Smooth muscle cell (in vitro differentiated cells): Measurements from ENCODE around the gene MOV10. TPM values are rescaled to one million over a fixed set of nuclear protein-coding genes. Genes with fewer than 3 reads are reported as not detected.
A peak's percentile ranks its signal among the peaks of the same experiment; 100 is the strongest.

ENCODE experiments used
- DNase-seq: peaks from one replicate; lab custom pipeline; 2025; ENCODE audit not compliant: unreplicated experiment; lab: John Stamatoyannopoulos, UW
- H2AFZ ChIP-seq: fragments of 200-600 bp; sonication (generic); 2 replicates; pipeline ENCODE4 v1.6.0; 2016; ENCODE audit warnings: antibody characterized with exemption, low read depth, mild to moderate bottlenecking
- H3F3A ChIP-seq: fragments of 200-600 bp; sonication (generic); 2 replicates; pipeline ENCODE4 v1.6.0; 2017; ENCODE audit warnings: antibody characterized with exemption, low read depth
- H3K27ac ChIP-seq: fragments of 200-600 bp; sonication (generic); 2 replicates; pipeline ENCODE4 v1.5.1; 2016; ENCODE audit warnings: low read depth, mild to moderate bottlenecking
- H3K27me3 ChIP-seq: fragments of 200-600 bp; sonication (generic); 2 replicates; pipeline ENCODE4 v1.6.1; 2016; ENCODE audit warnings: low read depth, mild to moderate bottlenecking
- H3K36me3 ChIP-seq: fragments of 200-600 bp; sonication (generic); 2 replicates; pipeline ENCODE4 v1.5.1; 2016; ENCODE audit warnings: low read depth
- H3K4me1 ChIP-seq: fragments of 200-600 bp; sonication (generic); 2 replicates; pipeline ENCODE4 v1.5.1; 2016; ENCODE audit warnings: low read depth
- H3K4me2 ChIP-seq: fragments of 200-600 bp; sonication (generic); 2 replicates; pipeline ENCODE4 v1.6.0; 2016; ENCODE audit warnings: mild to moderate bottlenecking
- H3K4me3 ChIP-seq: fragments of 200-600 bp; sonication (generic); 2 replicates; pipeline ENCODE4 v1.5.1; 2016; ENCODE audit warnings: mild to moderate bottlenecking
- H3K79me2 ChIP-seq: fragments of 200-600 bp; sonication (generic); 2 replicates; pipeline ENCODE4 v1.6.0; 2016; ENCODE audit warnings: low read depth, mild to moderate bottlenecking
- H3K9ac ChIP-seq: fragments of 200-600 bp; sonication (generic); 2 replicates; pipeline ENCODE4 v1.6.0; 2016; ENCODE audit warnings: low read depth
- H3K9me3 ChIP-seq: fragments of 200-600 bp; sonication (generic); replicated peaks from 2 replicates; pipeline ENCODE4 v1.5.1; 2016; ENCODE audit warnings: low read depth
- H4K20me1 ChIP-seq: fragments of 200-600 bp; sonication (generic); 2 replicates; pipeline ENCODE4 v1.6.0; 2016; ENCODE audit warnings: low read depth
- WGBS: methylation state at CpG from one replicate; pipeline ENCODE4 v1.1.7; 2016; ENCODE audit warnings: low lambda C conversion rate; 5-methylcytosine and 5-hydroxymethylcytosine counted together
- polyA plus RNA-seq: library from polyadenylated mRNA; unstranded; fragments of >200 nt; fragmentation: Nextera tagmentation; extraction: Ambion mirVana; gene quantifications from 2 replicates; pipeline ENCODE4 v1.2.1, GENCODE V29; 2016
- total RNA-seq: library from RNA; depleted of rRNA; stranded (reverse); fragments of >200 nt; gene quantifications from 2 replicates; pipeline ENCODE4 v1.2.3, GENCODE V29; 2014
- TF ChIP-seq, protein P1 (sequence below): fragments of 200-600 bp; sonication (generic); IDR thresholded peaks from 2 replicates; pipeline ENCODE4 v1.5.1; 2017; ENCODE audit warnings: borderline replicate concordance, mild to moderate bottlenecking, antibody characterized with exemption; ENCODE audit not compliant: insufficient read depth, poor library complexity, severe bottlenecking

MOV10 gene
- total and polyA plus RNA-seq, 2 experiments from 2014 or later: 36.9 to 56.8 TPM

- H4K20me1 ChIP-seq: no peaks in the 10 kb centered on the region
- H3K27ac ChIP-seq: no peak overlapping the region
- no peak overlapping the region for H3K9ac ChIP-seq
- no peaks in the 10 kb centered on the region for H3K36me3 ChIP-seq
- no peaks in the 10 kb centered on the region for H3K27me3 ChIP-seq
- TF ChIP-seq, protein P1, sequence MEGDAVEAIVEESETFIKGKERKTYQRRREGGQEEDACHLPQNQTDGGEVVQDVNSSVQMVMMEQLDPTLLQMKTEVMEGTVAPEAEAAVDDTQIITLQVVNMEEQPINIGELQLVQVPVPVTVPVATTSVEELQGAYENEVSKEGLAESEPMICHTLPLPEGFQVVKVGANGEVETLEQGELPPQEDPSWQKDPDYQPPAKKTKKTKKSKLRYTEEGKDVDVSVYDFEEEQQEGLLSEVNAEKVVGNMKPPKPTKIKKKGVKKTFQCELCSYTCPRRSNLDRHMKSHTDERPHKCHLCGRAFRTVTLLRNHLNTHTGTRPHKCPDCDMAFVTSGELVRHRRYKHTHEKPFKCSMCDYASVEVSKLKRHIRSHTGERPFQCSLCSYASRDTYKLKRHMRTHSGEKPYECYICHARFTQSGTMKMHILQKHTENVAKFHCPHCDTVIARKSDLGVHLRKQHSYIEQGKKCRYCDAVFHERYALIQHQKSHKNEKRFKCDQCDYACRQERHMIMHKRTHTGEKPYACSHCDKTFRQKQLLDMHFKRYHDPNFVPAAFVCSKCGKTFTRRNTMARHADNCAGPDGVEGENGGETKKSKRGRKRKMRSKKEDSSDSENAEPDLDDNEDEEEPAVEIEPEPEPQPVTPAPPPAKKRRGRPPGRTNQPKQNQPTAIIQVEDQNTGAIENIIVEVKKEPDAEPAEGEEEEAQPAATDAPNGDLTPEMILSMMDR: no peak
- H3K4me2 ChIP-seq: no peak overlapping the region
- H3K4me1 ChIP-seq: peaks cover 11% of the 10 kb centered on the region
- DNase-seq: no peak
- 95% methylated on average over 1 of the region's 1 CpG for WGBS
- H3K4me3 ChIP-seq: no peak overlapping the region
- H3F3A ChIP-seq: no peaks in the 10 kb centered on the region
- no peaks in the 10 kb centered on the region for H3K9me3 ChIP-seq
- H2AFZ ChIP-seq: no peak overlapping the region
- H3K79me2 ChIP-seq: no peaks in the 10 kb centered on the region
These were observed 55.5 kb downstream of the MOV10 start for GRCh38 chr1:112729909-112730308.

DNA sequence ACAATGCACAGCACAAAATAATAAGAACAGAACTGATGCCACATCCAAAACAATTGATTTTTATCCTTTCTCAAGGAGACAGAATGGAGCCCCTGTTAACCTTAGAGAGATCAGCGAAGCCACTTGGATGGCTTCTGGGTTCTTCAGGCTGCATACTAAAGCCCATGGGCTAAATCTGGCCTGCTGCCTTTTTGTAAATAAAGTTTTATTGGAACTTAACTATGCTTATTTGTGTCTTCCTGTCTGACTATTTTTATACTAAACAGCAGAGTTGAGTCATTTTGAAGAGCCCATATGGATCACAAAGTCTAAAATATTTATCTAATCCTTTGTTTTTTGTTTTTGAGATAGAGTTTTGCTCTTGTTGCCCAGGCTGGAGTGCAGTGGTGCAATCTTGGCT, 57.0 kb downstream of the MOV10 start:
- Histone ChIP-seq H3K9ac (no peak overlapping the region), H3K4me3 (no peak overlapping the region), H3K4me1 (peaks cover 11% of the 10 kb centered on the region), H4K20me1 (no peaks in the 10 kb centered on the region), H3K9me3 (no peaks in the 10 kb centered on the region), H3K4me2 (no peak overlapping the region), H3K79me2 (no peaks in the 10 kb centered on the region), H3K36me3 (no peaks in the 10 kb centered on the region), H3K27ac (no peak overlapping the region), H3F3A (no peaks in the 10 kb centered on the region), H3K27me3 (no peaks in the 10 kb centered on the region), H2AFZ (no peak overlapping the region)
- DNase-seq: no peak
- TF ChIP-seq, protein P1: no peak
- WGBS: 90% methylated on average over 1 of the region's 1 CpG

- TF ChIP-seq, protein P1: no peak
- H3K4me2 ChIP-seq: peak overlapping the region; percentile 16
These were observed 61.3 kb downstream of the MOV10 start for GRCh38 chr1:112735752-112736151.

GRCh38 chr1:112737573-112737972, 63.1 kb downstream of the MOV10 start:
- H3K4me2 ChIP-seq: no peak overlapping the region
- no peaks in the 10 kb centered on the region for H3K9me3 ChIP-seq
- no peak for DNase-seq
- H2AFZ ChIP-seq: no peak overlapping the region
- no peaks in the 10 kb centered on the region for H3K27me3 ChIP-seq
- no peak overlapping the region for H3K27ac ChIP-seq
- H3K9ac ChIP-seq: no peak overlapping the region
- no peaks in the 10 kb centered on the region for H4K20me1 ChIP-seq
- no peaks in the 10 kb centered on the region for H3K4me1 ChIP-seq
- H3K79me2 ChIP-seq: no peaks in the 10 kb centered on the region
- H3K36me3 ChIP-seq: no peaks in the 10 kb centered on the region
- TF ChIP-seq, protein P1: no peak
- WGBS: 94% methylated on average over 3 of the region's 3 CpGs
- H3K4me3 ChIP-seq: no peak overlapping the region
- no peaks in the 10 kb centered on the region for H3F3A ChIP-seq

More at GRCh38 chr1:112735752-112736151, 61.3 kb downstream of the MOV10 start:
- Histone ChIP-seq H3K79me2 (no peaks in the 10 kb centered on the region), H4K20me1 (no peaks in the 10 kb centered on the region), H3K9me3 (no peaks in the 10 kb centered on the region), H3K36me3 (no peaks in the 10 kb centered on the region), H3K4me3 (no peak overlapping the region), H3K27me3 (no peaks in the 10 kb centered on the region), H3K27ac (peak overlapping the region; percentile 75), H3K4me1 (no peaks in the 10 kb centered on the region), H3F3A (no peaks in the 10 kb centered on the region), H2AFZ (no peak overlapping the region), H3K9ac (no peak overlapping the region)
- no peak for DNase-seq
- 91% methylated on average over 1 of the region's 1 CpG for WGBS
